A549 (cell line): Measurements from ENCODE around the gene TALDO1. TPM values are rescaled to one million over a fixed set of nuclear protein-coding genes. Genes with fewer than 3 reads are reported as not detected.
A peak's percentile ranks its signal among the peaks of the same experiment; 100 is the strongest.

Source experiments
- ATAC-seq, 2 experiments: fragments of 200-7000 bp in 1 of 2; fragments of >200 bp in 1 of 2; cut with Nextera tagmentation in 1 of 2; cut with Tn5 transposase in 1 of 2; 3 replicates each; pipeline versions ENCODE4 v1.8.0 to v1.9.1; 2018 to 2020; ENCODE audit warnings: mild to moderate bottlenecking in 1 of 2, moderate library complexity in 1 of 2
- CTCF ChIA-PET: fragments of 300-600 bp; sonication (Branson Sonifier 250); formaldehyde crosslinking; extraction: SDS; loops from one replicate; lab custom pipeline; 2021; ENCODE audit warnings: antibody characterized with exemption, inconsistent platforms; lab: Yijun Ruan, JAX
- POLR2A ChIA-PET: fragments of 350-600 bp; formaldehyde crosslinking; extraction: SDS; loops from one replicate; lab custom pipeline; 2021; ENCODE audit warnings: antibody characterized with exemption, inconsistent platforms; lab: Yijun Ruan, JAX
- DNase-seq, 2 experiments: peaks; one replicate each; pipeline versions ENCODE4 v3.0.0 to v3.0.0-alpha.2; 2011 to 2016; ENCODE audit warnings: low read depth in 1 of 2, low spot score in 1 of 2
- FAIRE-seq: peaks from 2 replicates; lab custom pipeline; 2011; peaks lifted over from hg19 to GRCh38; lab: Jason Lieb, UNC
- H3K27ac ChIP-seq, 2 experiments: fragments of >200 bp; sonication (Bioruptor Twin); formaldehyde crosslinking; 3 replicates each; pipeline ENCODE4 v1.5.1; 2016 to 2017
- H3K4me1 ChIP-seq: fragments of >200 bp; sonication (Bioruptor Twin); formaldehyde crosslinking; 3 replicates; pipeline ENCODE4 v1.6.1; 2016
- H3K4me2 ChIP-seq: fragments of >200 bp; sonication (Bioruptor Twin); formaldehyde crosslinking; 3 replicates; pipeline ENCODE4 v1.6.1; 2016
- H3K4me3 ChIP-seq: fragments of >200 bp; sonication (Bioruptor Twin); formaldehyde crosslinking; 3 replicates; pipeline ENCODE4 v1.5.1; 2016
- H3K9me3 ChIP-seq: fragments of >200 bp; sonication (Bioruptor Twin); formaldehyde crosslinking; 3 replicates; pipeline ENCODE4 v1.6.1; 2016
- CBX2 ChIP-seq: fragments of 200-600 bp; sonication (generic); IDR thresholded peaks from 2 replicates; pipeline ENCODE4 v1.6.1; 2016; ENCODE audit warnings: low read depth, mild to moderate bottlenecking, borderline replicate concordance
- CBX8 ChIP-seq: fragments of 200-600 bp; sonication (generic); IDR thresholded peaks from 2 replicates; pipeline ENCODE4 v1.6.1; 2016
- EHF ChIP-seq: fragments of 250-450 bp; sonication (Bioruptor Pico); IDR thresholded peaks from 2 replicates; pipeline ENCODE4 v1.5.0; 2020; ENCODE audit warnings: mild to moderate bottlenecking
- EHMT2 ChIP-seq: fragments of 200-600 bp; sonication (generic); IDR thresholded peaks from 2 replicates; pipeline ENCODE4 v1.6.1; 2016; ENCODE audit warnings: antibody characterized with exemption, low read depth, mild to moderate bottlenecking, moderate library complexity
- FOSB ChIP-seq: fragments of 250-450 bp; sonication (Bioruptor Pico); IDR thresholded peaks from 2 replicates; pipeline ENCODE4 v1.5.0; 2020; ENCODE audit warnings: mild to moderate bottlenecking, moderate library complexity
- FOSL2 ChIP-seq, 2 experiments: fragments of 450-650 bp in 1 of 2; fragments of >200 bp in 1 of 2; sonication (Bioruptor Twin) in 1 of 2; formaldehyde crosslinking; IDR thresholded peaks; 2 replicates each; pipeline versions ENCODE4 v1.5.0 to v1.6.1; 2016 to 2020; ENCODE audit warnings: mild to moderate bottlenecking in 1 of 2, moderate library complexity in 1 of 2
- HOXA7 ChIP-seq: fragments of 250-450 bp; sonication (Bioruptor Pico); IDR thresholded peaks from 2 replicates; pipeline ENCODE4 v1.5.0; 2020; ENCODE audit warnings: mild to moderate bottlenecking, moderate library complexity
- JUN ChIP-seq, 2 experiments: fragments of >200 bp; sonication (Bioruptor Twin); formaldehyde crosslinking; IDR thresholded peaks; 2 replicates in 1 of 2; 3 replicates in 1 of 2; pipeline ENCODE4 v1.6.1; 2016 to 2017
- JUNB ChIP-seq: fragments of >200 bp; sonication (Bioruptor Twin); formaldehyde crosslinking; IDR thresholded peaks from 2 replicates; pipeline ENCODE4 v1.6.1; 2016
- KDM1A ChIP-seq: fragments of 200-600 bp; sonication (generic); IDR thresholded peaks from 2 replicates; pipeline ENCODE4 v1.6.1; 2016; ENCODE audit warnings: low read depth, mild to moderate bottlenecking
- KDM5A ChIP-seq: fragments of 200-600 bp; sonication (generic); IDR thresholded peaks from 2 replicates; pipeline ENCODE4 v1.6.1; 2016; ENCODE audit warnings: antibody characterized with exemption, mild to moderate bottlenecking
- MAZ ChIP-seq: fragments of 150-350 bp; IDR thresholded peaks from 2 replicates; pipeline ENCODE4 v1.6.1; 2014; ENCODE audit warnings: antibody characterized with exemption, low read depth, low read length, borderline replicate concordance
- NFE2L2 ChIP-seq: fragments of 150-350 bp; conservative IDR thresholded peaks from 2 replicates; pipeline ENCODE4 v1.6.1; 2014; ENCODE audit warnings: low read length
- NR3C1 ChIP-seq: fragments of >200 bp; sonication (Bioruptor Twin); formaldehyde crosslinking; IDR thresholded peaks from 3 replicates; pipeline ENCODE4 v1.6.1; 2017
- ZNF302 ChIP-seq: fragments of 250-450 bp; sonication (Bioruptor Pico); IDR thresholded peaks from 2 replicates; pipeline ENCODE4 v1.9.0; 2021; ENCODE audit warnings: inconsistent platforms, mild to moderate bottlenecking, moderate library complexity
- ZSCAN20 ChIP-seq: fragments of 250-450 bp; sonication (Bioruptor Pico); IDR thresholded peaks from 2 replicates; pipeline ENCODE4 v1.8.0; 2022; ENCODE audit warnings: mild to moderate bottlenecking, moderate library complexity
- WGBS: methylation state at CpG from one replicate; pipeline ENCODE4 v1.1.6; 2017; ENCODE audit errors: missing lambda C conversion rate; 5-methylcytosine and 5-hydroxymethylcytosine counted together
- polyA plus RNA-seq, 4 experiments: library from polyadenylated mRNA; depleted of rRNA in 3 of 4; stranded (reverse); fragments of >200 nt; fragmentation: RNase III in 1 of 4; extraction: RNeasy Plus Mini Kit Qiagen cat#74134 plus additional on column Dnase treatment in 1 of 4; gene quantifications; 2 replicates in 3 of 4; 3 replicates in 1 of 4; pipeline ENCODE4 v1.2.3, GENCODE V29; 2011 to 2017
- TF ChIP-seq, protein P1 (sequence below): IDR thresholded peaks from 2 replicates; pipeline ENCODE4 v1.6.1; 2012
- TF ChIP-seq, protein P2 (sequence below): fragments of 150-350 bp; IDR thresholded peaks from 2 replicates; pipeline ENCODE4 v1.6.1; 2014; ENCODE audit warnings: low read depth, mild to moderate bottlenecking, low read length
- TF ChIP-seq, protein P3 (sequence below): fragments of 200-600 bp; sonication (generic); IDR thresholded peaks from 2 replicates; pipeline ENCODE4 v1.6.1; 2016; ENCODE audit warnings: antibody characterized with exemption, mild to moderate bottlenecking, moderate library complexity

The TALDO1 gene
- polyA plus RNA-seq, 2 of the 4 experiments (the other 2 are of a cell fraction), result 287 to 391 TPM

DNA sequence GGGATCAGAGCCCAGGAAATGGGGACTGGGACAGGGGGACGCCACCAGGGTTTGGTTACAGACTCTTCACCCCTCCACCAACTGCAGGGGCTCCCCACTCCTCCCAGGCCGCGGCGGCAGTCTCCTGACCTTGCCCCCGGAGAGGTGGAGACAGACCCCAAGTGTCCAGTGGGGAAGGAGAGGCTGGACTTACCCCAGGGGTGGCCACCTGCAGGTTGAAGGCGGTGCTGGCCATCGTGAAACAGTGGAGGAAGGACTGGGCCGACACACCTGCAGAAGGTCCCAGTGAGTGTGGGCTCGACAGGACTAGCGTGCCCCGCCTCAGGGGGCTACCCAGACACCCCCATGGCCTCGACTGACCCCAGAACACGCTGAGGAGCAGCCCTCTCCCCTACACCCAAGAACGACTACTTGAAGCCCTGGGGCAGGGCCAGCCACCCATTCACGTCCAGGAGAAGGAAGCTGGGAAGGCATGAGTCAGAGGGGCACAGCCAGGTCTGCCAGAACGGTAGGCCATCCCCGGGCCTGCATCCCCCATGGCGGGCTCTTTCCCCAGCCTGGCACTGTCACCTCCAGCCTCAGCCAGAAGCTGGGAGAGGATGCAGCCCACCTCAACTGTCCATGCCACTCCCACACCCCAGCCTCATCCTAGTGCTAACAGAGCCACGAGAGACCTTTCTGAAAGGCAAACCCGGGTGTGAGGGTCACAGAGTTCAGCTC is 27.8 kb downstream of the TALDO1 start:
- H3K4me3 ChIP-seq, result 0 out of 3 replicates have a peak overlapping the region, but pooled peaks have one; percentile 17
- TF ChIP-seq NFE2L2, result no peak
- TF ChIP-seq, protein P1, sequence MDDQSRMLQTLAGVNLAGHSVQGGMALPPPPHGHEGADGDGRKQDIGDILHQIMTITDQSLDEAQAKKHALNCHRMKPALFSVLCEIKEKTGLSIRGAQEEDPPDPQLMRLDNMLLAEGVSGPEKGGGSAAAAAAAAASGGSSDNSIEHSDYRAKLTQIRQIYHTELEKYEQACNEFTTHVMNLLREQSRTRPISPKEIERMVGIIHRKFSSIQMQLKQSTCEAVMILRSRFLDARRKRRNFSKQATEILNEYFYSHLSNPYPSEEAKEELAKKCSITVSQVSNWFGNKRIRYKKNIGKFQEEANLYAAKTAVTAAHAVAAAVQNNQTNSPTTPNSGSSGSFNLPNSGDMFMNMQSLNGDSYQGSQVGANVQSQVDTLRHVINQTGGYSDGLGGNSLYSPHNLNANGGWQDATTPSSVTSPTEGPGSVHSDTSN, result peak; percentile 37; the same call in 1 of the 2 replicates
- TF ChIP-seq FOSL2 (IDR thresholded peaks at IDR 0.05), result no peak
- peak; percentile 37; the same call in 1 of the 2 replicates for TF ChIP-seq FOSL2 (CRISPR knock-in tag; IDR thresholded peaks at IDR 0.05)
- TF ChIP-seq KDM1A, result no peak
- TF ChIP-seq, all 56 proteins: peak for 2
- WGBS, result 61% methylated on average over 17 of the region's 20 CpGs
- FAIRE-seq, result no peak
- H3K27ac ChIP-seq, result peak overlapping the region; percentile 29 to 91; a peak in 4 of 6 replicates
- H3K9me3 ChIP-seq, result no peaks in the 10 kb centered on the region
- CTCF ChIA-PET, result interaction anchor here (0.5 to 5.7 kb wide), 6 partner anchors 9 to 42 kb away, joined by 3 to 44 read pairs (median 6); partner anchors contain the start of genes SLC25A22 and TALDO1
- peaks cover 43% of the 10 kb centered on the region for H3K4me1 ChIP-seq
- H3K4me2 ChIP-seq, result peak overlapping the region; percentile 100
- peak in 1 of 2 experiments; percentile 31; a peak in 3 of 6 replicates for ATAC-seq
- DNase-seq, result no peak
- POLR2A ChIA-PET, result interaction anchor here (0.6 to 1.5 kb wide), 3 partner anchors 14 to 199 kb away, joined by 3 to 5 read pairs (median 3); partner anchors contain the start of genes CEND1 and PHRF1

DNA sequence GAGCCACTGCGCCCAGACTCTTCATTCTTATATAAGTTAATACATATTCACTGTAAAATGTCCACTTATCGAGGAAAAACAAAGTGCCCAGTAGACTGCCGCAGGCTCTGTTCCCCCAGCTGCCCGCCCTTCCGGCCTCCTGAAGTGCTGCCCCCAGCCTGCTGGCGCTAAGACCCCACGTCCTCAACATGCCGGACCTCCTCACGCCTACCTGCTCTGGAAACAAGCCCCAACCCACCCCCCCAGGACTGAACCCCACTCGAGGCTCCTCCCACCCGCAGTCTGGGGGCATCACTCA is 28.9 kb downstream of the TALDO1 start:
- ATAC-seq (no peak), DNase-seq (no peak)
- CTCF ChIA-PET, result interaction anchor here (0.8 to 5.7 kb wide), 6 partner anchors 11 to 74 kb away, joined by 3 to 44 read pairs (median 3); partner anchors contain the start of genes CEND1 and TALDO1
- H3K4me2 ChIP-seq, result peak overlapping the region; percentile 100
- TF ChIP-seq ZNF302 (CRISPR knock-in tag) (no peak), FOSB (no peak), JUN (IDR thresholded peaks at IDR 0.05) (no peak), NFE2L2 (no peak), CBX2 (no peak), HOXA7 (no peak), NR3C1 (no peak), EHMT2 (no peak), CBX8 (no peak), ZSCAN20 (no peak), EHF (CRISPR knock-in tag) (no peak), KDM5A (no peak), JUNB (no peak), MAZ (no peak)
- TF ChIP-seq, protein P2, sequence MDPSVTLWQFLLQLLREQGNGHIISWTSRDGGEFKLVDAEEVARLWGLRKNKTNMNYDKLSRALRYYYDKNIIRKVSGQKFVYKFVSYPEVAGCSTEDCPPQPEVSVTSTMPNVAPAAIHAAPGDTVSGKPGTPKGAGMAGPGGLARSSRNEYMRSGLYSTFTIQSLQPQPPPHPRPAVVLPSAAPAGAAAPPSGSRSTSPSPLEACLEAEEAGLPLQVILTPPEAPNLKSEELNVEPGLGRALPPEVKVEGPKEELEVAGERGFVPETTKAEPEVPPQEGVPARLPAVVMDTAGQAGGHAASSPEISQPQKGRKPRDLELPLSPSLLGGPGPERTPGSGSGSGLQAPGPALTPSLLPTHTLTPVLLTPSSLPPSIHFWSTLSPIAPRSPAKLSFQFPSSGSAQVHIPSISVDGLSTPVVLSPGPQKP, result no peak
- TF ChIP-seq, protein P3, sequence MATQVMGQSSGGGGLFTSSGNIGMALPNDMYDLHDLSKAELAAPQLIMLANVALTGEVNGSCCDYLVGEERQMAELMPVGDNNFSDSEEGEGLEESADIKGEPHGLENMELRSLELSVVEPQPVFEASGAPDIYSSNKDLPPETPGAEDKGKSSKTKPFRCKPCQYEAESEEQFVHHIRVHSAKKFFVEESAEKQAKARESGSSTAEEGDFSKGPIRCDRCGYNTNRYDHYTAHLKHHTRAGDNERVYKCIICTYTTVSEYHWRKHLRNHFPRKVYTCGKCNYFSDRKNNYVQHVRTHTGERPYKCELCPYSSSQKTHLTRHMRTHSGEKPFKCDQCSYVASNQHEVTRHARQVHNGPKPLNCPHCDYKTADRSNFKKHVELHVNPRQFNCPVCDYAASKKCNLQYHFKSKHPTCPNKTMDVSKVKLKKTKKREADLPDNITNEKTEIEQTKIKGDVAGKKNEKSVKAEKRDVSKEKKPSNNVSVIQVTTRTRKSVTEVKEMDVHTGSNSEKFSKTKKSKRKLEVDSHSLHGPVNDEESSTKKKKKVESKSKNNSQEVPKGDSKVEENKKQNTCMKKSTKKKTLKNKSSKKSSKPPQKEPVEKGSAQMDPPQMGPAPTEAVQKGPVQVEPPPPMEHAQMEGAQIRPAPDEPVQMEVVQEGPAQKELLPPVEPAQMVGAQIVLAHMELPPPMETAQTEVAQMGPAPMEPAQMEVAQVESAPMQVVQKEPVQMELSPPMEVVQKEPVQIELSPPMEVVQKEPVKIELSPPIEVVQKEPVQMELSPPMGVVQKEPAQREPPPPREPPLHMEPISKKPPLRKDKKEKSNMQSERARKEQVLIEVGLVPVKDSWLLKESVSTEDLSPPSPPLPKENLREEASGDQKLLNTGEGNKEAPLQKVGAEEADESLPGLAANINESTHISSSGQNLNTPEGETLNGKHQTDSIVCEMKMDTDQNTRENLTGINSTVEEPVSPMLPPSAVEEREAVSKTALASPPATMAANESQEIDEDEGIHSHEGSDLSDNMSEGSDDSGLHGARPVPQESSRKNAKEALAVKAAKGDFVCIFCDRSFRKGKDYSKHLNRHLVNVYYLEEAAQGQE, result no peak
- TF ChIP-seq, all 56 proteins: peak for 0
- Histone ChIP-seq H3K27ac (peak overlapping the region; percentile 91 to 95), H3K9me3 (no peaks in the 10 kb centered on the region), H3K4me1 (peaks cover 43% of the 10 kb centered on the region), H3K4me3 (peak overlapping the region; percentile 84)
- 38% methylated on average over 11 of the region's 11 CpGs for WGBS
- FAIRE-seq, result no peak
- POLR2A ChIA-PET, result interaction anchor here (0.8 to 1.5 kb wide), 3 partner anchors 8 to 200 kb away, joined by 3 to 5 read pairs (median 4); partner anchors contain the start of gene PHRF1
